ENCODE results near the gene PTPN6.

DNA sequence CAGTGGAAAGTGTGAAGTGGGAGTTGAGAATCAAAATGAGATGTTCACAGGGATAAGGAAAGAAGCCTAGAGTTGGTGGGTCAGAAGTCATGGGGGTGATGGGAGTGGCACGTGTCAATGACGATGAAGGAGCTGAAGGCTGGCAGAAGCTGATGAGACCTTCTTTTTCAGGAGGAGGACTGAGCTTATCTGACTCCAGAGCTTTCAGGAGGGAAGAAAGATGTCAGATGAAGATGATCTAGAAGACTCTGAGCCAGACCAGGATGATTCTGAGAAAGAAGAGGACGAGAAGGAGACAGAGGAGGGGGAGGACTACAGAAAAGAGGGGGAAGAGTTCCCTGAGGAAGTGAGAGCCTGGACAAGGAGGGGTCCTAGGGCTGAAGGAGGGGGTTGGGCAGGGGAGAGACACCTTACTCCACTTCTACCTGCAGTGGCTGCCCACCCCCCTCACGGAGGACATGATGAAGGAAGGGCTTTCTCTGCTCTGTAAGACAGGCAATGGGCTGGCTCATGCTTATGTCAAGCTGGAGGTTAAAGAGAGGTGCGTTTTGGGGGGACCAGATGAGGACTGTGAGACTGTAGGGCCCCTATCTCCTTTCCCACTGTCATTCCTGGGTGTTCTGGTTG lies 45.6 kb upstream of the PTPN6 start:
- TF ChIP-seq, protein P1, sequence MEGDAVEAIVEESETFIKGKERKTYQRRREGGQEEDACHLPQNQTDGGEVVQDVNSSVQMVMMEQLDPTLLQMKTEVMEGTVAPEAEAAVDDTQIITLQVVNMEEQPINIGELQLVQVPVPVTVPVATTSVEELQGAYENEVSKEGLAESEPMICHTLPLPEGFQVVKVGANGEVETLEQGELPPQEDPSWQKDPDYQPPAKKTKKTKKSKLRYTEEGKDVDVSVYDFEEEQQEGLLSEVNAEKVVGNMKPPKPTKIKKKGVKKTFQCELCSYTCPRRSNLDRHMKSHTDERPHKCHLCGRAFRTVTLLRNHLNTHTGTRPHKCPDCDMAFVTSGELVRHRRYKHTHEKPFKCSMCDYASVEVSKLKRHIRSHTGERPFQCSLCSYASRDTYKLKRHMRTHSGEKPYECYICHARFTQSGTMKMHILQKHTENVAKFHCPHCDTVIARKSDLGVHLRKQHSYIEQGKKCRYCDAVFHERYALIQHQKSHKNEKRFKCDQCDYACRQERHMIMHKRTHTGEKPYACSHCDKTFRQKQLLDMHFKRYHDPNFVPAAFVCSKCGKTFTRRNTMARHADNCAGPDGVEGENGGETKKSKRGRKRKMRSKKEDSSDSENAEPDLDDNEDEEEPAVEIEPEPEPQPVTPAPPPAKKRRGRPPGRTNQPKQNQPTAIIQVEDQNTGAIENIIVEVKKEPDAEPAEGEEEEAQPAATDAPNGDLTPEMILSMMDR (IDR thresholded peaks at IDR 0.05): no peak
- no peak for TF ChIP-seq POLR2A (IDR thresholded peaks at IDR 0.05)
